Epithelial cell of esophagus (primary cell): Measurements from ENCODE around the gene LDB2.

Experiments
- DNase-seq: peaks from one replicate; pipeline ENCODE4 v3.0.0; 2010; ENCODE audit warnings: low read depth
- H3K4me3 ChIP-seq: 2 replicates; pipeline ENCODE4 v1.5.1; 2011; ENCODE audit warnings: mild to moderate bottlenecking, low read length, control low read depth
- CTCF ChIP-seq: IDR thresholded peaks from 2 replicates; pipeline ENCODE4 v1.5.1; 2011; ENCODE audit warnings: low read depth, mild to moderate bottlenecking, low read length, control low read depth, inconsistent platforms; ENCODE audit not compliant: insufficient read depth; ENCODE audit errors: missing control alignments

Gene LDB2

GRCh38 chr4:16730522-16731205 is 167.8 kb downstream of the LDB2 start:
- no peak for TF ChIP-seq CTCF
- no peak overlapping the region for H3K4me3 ChIP-seq
- no peak for DNase-seq

- H3K4me3 ChIP-seq: no peak overlapping the region
- no peak for TF ChIP-seq CTCF
- DNase-seq: no peak
These were observed 169.1 kb downstream of the LDB2 start for GRCh38 chr4:16729336-16729735.

GRCh38 chr4:16728849-16729248 is 169.6 kb downstream of the LDB2 start:
- H3K4me3 ChIP-seq: no peak overlapping the region
- DNase-seq: no peak
- TF ChIP-seq CTCF: no peak

GRCh38 chr4:16728111-16728510 is 170.3 kb downstream of the LDB2 start:
- no peak overlapping the region for H3K4me3 ChIP-seq
- TF ChIP-seq CTCF: no peak
- DNase-seq: no peak

GRCh38 chr4:16727218-16727617 is 171.2 kb downstream of the LDB2 start:
- no peak overlapping the region for H3K4me3 ChIP-seq
- DNase-seq: no peak
- TF ChIP-seq CTCF: no peak

GRCh38 chr4:16726368-16727050 is 171.9 kb downstream of the LDB2 start:
- no peak overlapping the region for H3K4me3 ChIP-seq
- no peak for DNase-seq
- no peak for TF ChIP-seq CTCF

- TF ChIP-seq CTCF: no peak
These were observed 173.2 kb downstream of the LDB2 start for GRCh38 chr4:16725252-16725651.

More at GRCh38 chr4:16725252-16725651, 173.2 kb downstream of the LDB2 start:
- DNase-seq: no peak
- H3K4me3 ChIP-seq: no peak overlapping the region
